Stimulated activated naive CD4-positive, alpha-beta T cell treated with Interleukin-2 at 50 U/mL for 16 hours (primary cell): ENCODE data around the gene KLRC4.
"Not testable (repeated sequence)": the region's sequence is repeated elsewhere in the genome, so short reads cannot be mapped to it uniquely, and the experiment has no call there.

Experiments
- DNase-seq: peaks from one replicate; lab custom pipeline; 2025; lab: John Stamatoyannopoulos, UW

Gene KLRC4

DNA sequence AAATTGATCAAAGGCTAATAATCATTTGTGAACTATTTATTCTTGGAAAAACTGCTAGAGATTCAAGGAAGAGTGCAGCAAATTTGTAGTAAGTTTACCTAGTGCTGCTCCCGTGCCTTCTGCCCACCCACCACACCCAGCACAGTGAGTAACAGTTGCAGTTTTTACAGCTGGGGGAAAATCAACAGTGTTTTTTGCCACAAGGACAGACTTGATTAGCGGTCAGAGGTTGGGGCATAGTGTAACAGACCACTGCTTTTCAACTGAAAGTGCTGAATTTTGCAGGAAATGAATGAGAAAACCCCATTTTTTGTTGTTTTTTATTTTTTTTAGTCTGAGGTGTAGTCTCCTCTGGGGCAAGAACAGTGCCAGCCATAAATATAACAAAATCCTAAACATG is 12.3 kb downstream of the KLRC4 start:
- DNase-seq: no peak

DNA sequence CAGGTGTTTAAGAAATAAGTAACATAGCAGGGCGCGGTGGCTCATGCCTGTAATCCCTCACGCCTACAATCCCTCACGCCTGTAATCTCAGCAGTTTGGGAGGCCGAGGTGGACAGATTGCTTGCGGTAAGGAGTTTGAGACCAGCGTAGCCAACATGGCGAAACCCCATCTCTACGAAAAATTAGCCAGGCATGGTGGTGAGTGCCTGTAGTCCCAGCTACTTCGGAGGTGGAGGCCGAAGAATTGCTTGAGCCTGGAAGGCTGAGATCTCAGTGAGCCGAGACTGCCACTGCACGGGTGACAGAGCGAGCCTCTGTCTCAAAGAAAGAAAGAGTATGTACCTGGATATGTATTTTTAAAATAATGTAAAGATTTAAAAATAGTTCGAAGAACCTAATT is 13.4 kb downstream of the KLRC4 start:
- not testable (repeated sequence) for DNase-seq

DNA sequence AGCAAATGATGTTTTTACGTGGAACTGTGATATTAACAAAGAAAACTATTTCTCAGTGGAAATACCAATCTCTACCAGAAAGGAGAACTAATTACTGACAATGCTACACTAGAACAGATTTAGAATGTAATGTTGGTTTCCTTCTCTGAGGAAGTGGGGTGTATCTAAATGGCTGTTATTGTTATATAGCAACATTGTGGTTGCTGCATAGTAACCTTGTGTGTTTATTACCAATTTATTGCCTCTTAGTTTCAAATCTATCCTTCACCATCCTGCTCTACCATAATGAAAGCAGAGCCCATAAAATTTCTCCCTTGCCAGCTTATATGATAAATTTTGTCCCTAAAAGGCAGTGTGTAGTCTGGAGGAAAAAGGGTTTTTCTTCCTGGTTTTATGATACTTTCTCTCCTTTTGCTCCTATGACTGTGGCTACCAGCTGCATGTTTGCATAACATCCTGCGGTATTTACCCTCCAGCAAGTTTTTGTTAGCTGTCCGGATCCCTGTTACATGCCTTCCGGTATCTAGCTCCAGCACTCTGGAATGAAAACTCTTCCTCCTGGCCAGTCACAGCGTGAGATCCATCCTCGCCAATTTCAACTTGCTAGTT is 14.1 kb downstream of the KLRC4 start:
- no peak for DNase-seq

DNA sequence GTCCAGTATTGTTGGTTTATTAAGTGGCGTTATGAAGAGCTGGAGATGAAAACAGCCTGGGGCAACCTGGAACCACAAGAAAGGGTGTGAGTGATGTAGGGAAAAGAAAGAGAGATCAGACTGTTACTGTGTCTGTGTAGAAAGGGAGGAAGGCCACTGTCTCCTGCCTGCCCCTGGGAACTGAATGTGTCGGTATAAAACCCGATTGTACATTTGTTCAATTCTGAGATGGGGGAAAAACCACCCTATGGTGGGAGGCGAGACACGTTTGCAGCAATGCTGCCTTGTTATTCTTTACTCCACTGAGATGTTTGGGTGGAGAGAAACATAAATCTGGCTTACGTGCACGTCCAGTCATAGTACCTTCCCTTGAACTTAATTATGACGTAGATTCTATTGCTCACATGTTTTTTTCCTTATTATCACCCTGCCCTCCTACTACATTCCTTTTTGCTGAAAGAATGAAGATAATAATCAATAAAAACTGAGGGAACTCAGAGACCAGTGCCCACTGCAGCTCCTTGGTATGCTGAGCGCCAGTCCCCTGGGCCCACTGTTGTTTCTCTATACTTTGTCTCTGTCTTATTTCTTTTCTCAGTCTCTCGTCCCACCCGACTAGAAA is 14.9 kb downstream of the KLRC4 start:
- DNase-seq: not testable (repeated sequence)

DNA sequence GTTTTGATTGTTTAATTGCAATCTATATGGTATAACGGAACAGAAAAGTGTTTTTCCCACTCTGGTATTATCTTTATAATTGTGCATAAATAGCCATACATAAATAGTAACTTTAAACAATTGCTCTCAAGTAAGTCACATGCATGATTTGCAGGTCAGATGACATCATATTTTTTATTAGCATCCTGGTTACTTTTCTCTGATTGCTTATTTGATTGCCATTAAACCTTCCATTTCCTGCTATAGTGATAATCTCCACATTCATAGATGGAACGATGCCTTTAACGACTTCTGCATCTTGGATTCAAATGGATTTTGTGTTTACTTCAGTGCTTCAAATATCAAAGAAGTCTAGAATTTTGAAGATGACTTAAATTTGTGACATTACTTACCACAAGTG is 16.3 kb downstream of the KLRC4 start:
- DNase-seq: no peak

DNA sequence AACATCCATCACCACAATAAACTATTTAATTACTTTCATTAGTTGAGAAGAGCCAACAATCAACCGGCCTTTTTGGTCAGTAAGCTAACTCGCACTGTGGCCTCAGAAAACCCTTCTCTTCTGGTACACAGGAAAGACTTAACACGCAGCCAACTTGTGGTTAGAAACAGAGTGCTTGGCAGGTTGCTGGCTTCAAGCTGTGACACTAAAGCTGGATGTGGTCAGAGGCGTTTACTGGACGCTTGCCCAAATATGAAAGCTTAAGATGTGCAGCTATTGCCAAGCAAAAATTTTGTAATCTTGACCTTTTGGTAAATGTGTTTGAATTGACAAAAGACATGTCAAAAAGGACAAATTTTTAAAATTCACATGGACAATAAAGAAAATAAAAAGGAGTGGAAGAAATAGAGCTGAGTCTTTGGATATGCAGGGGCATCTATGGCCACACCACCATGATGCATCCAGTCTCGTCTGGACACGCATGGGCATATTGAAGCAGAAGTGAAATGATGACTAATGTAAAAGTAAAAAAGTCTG is 17.1 kb downstream of the KLRC4 start:
- DNase-seq: no peak

DNA sequence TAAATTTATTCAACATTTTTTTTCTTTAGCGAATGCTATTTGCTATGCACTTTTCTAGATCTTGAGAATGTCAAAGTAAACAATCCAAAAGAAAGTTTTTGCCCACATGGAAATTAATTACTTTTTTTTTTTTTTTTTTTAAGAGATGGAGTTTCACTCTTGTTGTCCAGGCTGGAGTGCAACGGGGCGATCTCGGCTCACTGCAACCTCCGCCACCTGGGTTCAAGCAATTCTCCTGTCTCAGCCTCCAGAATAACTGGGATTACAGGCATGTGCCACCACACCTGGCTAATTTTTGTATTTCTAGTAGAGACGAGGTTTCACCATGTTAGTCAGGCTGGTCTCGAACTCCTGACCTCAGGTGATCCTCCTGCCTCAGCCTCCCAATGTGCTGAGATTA is 18.6 kb downstream of the KLRC4 start:
- not testable (repeated sequence) for DNase-seq

DNA sequence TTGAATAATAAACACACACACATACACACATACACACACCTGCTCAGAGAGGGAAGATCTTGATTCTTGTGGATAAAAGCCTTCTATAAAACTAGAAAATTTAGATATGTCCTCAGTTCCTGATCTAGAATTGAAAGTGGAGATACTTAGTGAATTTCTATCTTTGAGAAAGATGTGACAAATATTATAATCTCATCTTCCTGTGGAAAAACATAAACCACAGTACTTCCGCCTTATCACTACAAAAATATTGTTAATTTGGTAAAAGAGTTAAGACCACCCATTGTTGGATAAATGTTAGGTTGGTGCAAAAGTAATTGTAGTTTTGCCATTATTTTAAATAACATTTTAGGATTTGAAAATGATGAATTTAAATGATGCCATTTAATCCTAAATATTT is 19.7 kb downstream of the KLRC4 start, which contains the start of gene KLRK1:
KLRK1 (minus strand) TSS at position 138 of the 400 bp plus-strand sequence. CDS start 1,231 bp downstream, outside the sequence.
- DNase-seq: no peak

DNA sequence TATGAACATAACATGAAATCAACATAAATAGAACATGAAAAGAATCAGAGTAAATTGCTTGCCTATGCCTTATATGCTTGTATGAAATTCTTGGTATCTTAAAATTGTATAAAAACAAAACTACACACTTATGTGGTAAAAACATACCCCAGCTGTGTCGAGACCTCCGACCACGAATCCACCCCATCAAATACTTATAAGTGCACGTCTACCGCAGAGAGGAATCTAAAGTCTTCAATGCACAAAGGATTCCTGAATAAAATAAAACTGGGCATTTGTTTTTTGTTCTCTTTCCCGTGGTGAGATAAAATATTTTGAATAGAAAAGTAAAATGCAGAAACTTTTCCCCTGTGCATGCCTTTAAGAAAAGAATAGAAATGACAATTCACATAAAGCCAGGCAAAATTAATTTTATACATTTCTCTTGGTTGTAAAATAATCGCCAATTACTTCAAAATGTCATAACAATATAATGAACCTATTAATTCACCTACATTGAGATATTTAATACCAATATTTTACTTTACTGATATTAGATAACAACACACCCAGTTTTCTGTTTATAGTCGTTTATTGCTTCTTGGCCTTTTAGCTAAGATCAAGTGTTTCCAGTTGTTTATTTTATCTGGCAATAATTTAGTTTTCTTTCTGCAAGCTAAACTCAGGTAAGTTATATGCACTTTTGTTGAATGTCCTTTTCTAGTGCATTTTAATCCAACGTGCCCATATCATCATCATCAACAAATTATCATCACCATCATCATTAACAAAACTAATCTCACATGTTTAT is 20.7 kb downstream of the KLRC4 start:
- no peak for DNase-seq

DNA sequence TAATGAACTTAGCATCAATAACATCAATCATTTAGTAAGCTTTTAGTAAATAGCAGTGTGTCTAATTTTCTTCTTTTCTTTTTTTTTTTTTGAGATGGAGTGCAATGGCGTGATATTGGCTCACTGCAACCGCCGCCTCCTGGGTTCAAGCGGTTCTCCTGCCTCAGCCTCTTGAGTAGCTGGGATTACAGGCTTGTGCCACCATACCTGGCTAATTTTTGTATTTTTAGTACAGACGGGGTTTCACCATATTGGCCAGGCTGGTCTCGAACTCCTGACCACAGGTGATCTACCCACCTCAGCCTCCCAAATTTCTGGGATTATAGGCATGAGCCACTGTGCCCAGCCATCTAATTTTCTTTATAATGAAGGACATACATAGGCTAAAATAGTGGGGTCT is 22.1 kb downstream of the KLRC4 start:
- not testable (repeated sequence) for DNase-seq

DNA sequence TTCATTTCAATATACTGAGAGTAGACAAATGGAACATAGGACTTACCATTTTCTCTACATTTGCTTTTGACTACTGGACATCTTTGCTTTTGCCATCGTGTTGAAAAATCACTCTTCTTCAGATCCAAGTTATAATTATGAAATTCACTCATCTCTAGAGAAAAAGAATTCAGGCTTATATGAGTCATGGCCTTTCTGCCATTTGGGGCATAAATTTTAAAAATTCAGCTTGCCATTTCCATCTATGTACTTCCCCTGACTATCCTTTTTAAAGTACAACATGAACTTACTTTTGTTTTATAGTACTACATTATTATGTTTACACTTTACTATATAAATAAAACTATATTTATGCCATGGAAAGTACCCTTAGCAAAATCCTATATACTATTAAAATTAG is 22.7 kb downstream of the KLRC4 start:
- DNase-seq: no peak

DNA sequence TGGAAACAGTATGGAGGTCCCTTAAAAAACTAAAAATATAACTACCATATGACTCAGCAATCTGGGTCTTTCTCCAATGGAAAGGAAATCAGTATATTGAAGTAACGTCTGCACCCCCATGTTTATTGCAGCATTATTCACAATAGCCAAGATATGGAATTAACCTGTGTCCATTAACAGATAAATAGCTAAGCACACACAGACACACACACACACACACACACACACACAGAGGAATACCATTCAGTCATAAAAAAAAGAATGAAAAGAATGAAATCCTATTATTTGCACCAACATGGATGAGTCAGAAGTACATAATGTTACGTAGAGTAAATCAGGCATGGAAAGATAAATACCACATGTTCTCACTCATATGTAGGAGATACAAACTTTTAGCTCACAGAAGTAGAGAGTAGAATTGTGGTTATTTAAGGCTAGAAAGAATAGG is 24.4 kb downstream of the KLRC4 start:
- no peak for DNase-seq

DNA sequence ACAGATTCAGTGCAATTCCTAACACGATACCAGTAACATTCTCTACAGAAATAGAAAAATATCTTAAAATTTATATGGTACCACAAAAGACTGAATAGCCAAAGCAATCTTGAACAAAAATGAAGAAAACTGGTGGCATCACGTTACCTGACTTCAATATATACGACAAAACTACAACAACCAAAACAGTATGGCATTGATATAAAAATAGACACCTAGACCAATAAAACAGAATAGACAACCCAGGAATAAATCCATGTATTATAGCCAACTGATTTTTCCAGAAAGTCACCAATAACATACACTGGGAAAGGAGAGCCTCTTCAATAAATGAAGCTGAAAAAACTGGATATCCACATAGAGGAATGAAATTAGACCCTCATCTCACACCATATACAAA is 25.4 kb downstream of the KLRC4 start:
- no peak for DNase-seq

DNA sequence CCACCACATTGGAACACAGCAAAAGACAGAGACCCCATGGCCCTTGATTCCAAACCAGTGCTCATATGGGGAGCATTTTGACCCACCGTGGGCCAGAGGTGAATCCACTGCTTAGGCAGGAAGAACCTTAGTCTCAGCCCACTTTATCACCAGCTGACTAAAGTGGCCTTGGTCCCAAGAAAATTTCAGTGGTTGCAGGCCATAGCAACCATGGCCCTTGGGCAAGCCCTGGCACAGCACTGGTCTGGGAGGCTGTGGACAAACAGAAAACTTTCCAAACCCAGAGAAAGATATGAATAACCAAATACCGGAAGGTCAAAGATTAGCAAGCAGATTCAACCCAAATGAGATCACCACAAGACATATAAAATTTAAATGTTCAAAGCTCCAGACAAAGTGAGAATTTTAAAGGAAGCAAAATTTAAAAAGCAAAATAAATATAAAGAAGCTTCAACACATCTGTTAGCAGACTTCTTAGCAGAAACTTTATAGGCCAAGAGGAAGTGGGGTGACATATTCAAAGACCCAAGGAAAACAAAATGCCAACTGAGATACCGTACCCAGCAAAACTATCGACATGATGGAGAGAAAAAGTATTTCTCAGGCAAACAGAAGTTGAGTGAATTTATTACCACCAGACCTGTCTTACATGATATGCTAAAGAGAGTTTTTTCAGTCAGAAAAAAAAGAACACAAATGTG is 27.5 kb downstream of the KLRC4 start:
- DNase-seq: no peak

DNA sequence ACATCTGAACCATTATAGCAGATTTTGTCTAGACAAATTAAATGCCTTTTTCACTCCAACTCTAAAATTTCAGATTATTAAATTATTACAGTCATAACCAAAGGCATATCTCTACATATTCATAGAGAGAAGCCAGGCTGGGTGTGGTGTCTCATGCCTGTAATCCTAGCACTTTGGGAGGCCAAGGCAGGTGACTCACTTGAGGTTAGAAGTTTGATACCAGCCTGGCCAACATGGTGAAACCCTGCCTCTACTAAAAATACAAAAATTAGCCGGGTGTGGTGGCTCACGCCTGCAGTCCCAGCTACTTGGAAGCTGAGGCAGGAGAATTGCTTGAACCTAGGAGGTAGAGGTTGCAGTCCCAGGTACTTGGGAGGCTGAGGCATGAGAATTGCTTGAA is 30.8 kb downstream of the KLRC4 start:
- not testable (repeated sequence) for DNase-seq

DNA sequence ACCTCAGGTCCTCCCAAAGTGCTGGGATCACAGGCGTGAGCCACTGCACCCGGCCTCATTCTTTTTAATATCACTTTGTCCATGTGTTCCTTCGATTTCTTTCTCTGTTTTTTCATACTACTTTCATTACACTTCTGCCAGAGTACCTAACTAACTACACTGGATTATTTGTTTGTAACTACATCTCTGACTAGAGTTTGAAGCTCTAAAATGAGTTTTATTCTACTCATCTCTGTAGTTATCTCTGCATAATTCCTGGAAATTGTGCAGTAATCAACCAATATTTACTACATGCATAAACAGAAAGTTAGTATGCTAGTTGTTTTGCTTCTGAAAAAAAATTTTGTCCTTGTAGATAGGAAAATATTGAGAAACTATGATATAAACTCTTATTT is 34.9 kb downstream of the KLRC4 start:
- no peak for DNase-seq

DNA sequence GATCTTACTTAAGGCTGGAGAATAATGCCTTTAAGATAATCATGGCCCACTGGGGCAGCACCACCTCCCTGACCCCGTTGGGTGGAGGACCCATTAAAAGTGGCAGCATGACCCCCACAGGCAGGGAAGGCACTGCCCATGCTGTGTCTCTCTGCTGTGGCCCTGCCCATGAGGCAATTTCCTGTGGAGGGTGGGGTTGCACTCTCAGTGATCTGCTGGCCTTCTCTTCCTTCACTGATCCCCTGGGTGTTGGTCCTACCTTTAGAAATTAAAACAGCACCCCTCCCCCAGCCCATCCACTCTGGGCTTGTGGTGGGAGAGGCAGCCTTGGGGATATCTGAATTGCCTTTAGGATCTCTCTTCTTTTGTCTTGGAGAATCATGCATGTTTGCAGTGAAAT is 37.0 kb downstream of the KLRC4 start:
- DNase-seq: no peak

DNA sequence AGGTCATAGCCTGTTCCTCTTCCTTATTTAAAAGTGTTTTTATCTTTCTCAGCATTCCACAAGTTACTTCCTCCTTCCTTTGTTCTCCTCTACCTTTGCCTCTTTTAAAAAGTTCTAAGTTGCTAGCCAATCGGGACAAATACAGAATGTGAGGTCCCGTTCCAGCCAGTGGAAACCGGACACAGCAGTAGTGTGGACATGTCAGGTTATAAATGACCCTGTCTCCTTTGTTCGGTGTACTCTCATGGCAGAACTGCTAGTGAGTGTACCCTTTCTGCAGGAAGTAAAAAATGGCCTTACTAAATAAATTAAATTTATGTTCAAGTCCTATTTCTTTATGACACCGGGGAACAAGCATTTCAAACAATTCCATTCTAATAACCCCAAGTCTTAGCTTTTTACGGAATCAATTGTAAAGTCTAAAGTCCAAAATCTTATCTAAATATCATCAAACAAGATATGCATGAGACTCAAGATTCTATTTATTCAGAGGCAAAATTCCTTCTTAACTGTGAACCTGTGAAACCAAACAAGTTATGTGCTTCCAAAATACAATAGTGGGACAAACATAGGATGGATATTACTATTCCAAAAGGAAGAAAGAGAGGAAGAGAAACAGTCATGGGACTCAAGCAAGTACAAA is 37.5 kb downstream of the KLRC4 start:
- not testable (repeated sequence) for DNase-seq

DNA sequence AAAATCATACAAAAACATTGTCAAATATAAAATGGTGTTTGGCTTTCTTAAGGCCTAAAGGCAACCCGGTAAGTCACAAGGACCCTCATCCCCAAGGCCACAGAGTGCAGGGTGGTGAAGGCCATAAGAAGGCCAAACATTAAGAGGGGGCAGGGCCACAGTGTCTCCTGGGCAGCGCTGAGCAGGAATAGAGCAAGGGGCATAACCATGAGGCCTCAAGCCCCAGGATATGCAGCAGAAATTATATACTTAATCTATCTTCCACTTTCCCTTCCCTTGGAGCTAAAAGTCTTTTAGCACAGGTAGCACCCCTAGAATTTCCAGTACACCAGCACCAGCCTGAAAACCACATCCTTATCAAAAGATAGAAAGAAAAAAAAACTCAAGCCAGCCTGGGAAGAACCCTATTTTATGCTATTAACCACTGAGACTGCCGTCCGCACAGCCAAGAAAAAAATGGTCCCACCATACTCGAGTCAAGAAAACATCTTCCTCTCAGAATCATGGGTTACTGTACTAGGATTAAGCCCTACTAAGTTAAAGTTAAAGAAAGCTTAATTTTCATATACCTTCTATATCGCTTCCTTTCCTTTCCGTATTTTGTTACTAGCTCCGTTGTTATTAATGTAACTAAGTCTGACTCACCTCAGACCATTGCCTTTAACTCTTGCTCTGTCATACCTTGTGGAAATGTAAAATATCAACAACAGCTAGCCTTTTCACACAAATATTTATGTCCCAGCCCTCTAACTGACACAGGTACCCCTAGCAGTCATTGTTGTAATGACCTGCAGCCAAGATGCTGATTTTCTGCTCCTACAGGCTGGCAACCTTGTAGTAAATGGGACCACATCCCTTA is 39.8 kb downstream of the KLRC4 start:
- DNase-seq: no peak
